GM18870 (cell line): Measurements from ENCODE around the gene TRIM71.
A peak's percentile ranks its signal among the peaks of the same experiment; 100 is the strongest.
"Not testable (repeated sequence)": the region's sequence is repeated elsewhere in the genome, so short reads cannot be mapped to it uniquely, and the experiment has no call there.

ENCODE experiments used
- ATAC-seq: cut with Tn5 transposase; IDR thresholded peaks from one replicate; pipeline ENCODE4 v1.9.1; 2021; ENCODE audit warnings: moderate library complexity; ENCODE audit not compliant: unreplicated experiment

The TRIM71 gene

DNA sequence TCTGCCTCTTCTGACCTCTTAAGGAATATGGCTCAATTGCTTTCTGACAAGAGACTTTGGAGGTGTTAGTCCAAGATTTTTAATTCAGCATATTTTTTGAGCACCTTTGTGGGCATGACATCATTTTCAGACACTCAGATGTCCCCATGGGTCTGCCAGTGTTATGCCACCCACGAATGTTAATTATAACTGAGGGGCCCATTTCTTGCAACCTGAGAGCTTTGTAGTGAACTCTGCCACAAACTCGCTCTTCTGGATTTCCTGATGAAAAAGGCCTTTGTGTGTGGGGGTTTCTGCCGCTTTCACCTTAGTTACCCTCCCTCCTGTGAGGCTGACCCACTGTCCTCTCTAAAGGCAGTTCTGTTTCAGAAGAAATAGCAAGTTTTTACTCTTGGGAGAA is 69.1 kb downstream of the TRIM71 start:
- ATAC-seq: no peak

DNA sequence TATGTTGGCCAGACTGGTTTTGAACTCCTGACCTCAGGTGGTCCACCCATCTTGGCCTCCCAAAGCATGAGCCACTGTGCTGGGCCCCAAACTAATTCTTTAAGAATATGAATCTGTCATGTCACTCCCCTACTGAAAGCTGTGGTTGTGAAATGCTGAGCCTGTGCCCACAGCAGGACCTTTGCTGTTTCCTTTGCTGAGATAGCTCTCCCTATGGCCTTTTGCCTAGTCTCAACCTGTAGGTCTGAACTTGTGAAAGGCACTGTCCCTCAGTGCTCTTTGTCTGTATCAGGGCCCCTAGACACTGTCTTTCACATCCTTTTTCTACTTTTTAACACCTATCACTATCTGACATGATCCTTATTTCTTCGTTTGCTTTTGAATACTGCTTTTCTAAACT is 70.9 kb downstream of the TRIM71 start:
- ATAC-seq: peak; percentile 94

DNA sequence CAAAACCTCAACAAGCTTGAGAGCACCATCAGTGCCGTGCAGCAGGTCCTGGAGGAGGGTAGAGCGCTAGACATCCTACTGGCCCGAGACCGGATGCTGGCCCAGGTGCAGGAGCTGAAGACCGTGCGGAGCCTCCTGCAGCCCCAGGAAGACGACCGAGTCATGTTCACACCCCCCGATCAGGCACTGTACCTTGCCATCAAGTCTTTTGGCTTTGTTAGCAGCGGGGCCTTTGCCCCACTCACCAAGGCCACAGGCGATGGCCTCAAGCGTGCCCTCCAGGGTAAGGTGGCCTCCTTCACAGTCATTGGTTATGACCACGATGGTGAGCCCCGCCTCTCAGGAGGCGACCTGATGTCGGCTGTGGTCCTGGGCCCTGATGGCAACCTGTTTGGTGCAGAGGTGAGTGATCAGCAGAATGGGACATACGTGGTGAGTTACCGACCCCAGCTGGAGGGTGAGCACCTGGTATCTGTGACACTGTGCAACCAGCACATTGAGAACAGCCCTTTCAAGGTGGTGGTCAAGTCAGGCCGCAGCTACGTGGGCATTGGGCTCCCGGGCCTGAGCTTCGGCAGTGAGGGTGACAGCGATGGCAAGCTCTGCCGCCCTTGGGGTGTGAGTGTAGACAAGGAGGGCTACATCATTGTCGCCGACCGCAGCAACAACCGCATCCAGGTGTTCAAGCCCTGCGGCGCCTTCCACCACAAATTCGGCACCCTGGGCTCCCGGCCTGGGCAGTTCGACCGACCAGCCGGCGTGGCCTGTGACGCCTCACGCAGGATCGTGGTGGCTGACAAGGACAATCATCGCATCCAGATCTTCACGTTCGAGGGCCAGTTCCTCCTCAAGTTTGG is 72.9 kb downstream of the TRIM71 start:
- ATAC-seq: no peak

DNA sequence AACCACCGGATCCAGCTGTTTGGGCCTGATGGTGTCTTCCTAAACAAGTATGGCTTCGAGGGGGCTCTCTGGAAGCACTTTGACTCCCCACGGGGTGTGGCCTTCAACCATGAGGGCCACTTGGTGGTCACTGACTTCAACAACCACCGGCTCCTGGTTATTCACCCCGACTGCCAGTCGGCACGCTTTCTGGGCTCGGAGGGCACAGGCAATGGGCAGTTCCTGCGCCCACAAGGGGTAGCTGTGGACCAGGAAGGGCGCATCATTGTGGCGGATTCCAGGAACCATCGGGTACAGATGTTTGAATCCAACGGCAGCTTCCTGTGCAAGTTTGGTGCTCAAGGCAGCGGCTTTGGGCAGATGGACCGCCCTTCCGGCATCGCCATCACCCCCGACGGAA is 73.6 kb downstream of the TRIM71 start:
- ATAC-seq: no peak

DNA sequence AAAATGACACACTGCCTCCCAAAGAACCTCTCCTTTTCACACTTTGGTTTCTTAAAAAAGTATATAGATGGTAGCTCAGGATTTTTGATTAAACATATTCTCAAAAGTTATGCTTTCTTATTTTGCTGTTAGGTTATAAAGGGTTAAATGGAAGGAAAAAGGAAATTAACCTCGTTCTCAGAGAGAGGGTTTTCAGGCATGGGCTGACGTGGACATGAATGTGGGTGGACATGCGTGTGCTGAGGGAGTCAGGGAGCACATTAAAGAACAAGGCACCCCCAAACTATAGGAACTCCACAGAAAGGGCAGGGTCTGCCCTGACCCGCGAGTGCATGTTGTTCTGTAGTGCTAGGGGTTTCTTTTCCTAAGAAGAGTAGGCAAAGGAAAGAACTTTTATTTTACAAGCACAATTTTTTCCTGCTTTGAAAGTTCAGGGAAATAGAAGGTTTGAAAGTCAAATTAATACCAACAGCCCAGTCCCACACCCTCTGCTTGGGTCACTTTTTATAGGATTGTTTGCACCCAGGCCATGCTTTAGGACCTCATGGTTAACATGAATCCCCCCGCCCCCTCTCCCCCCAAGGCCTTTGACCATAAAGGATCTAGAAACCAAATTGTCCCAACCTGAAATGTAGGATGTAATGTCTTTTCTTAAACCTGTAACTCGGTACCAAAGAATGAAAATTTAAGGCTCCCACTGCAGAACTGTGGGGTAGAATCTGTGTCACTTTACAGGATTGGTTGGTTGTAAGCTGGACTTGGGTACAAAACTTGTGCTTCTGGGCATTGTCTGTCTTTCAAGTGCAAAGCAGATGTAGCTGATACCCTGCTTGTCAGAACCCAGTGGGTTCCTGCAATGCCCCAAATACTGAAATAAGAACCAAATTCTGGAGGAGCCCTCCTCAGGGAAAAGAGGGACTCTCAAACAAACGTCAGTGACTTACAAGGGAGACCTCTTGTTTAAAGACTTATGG is 75.1 kb downstream of the TRIM71 start:
- ATAC-seq: no peak

DNA sequence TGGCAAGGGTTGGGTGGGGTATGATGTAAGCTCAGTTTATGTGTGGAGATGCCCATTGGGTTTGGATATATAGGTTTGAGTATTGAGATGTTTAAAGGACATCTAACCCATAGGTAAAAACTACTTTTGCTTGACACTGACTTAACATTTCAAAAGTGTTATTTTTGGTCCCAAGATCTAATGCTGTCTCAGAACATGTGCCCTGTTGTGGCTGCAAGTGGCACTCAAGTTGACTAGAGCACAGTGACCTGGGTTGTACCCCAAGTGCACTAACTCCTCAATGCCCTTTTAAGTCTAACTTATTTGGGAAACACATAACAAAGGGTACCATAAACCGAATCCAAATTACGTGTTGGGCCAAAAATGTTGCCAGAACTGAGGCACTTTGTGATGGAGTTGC is 77.2 kb downstream of the TRIM71 start:
- ATAC-seq: no peak

DNA sequence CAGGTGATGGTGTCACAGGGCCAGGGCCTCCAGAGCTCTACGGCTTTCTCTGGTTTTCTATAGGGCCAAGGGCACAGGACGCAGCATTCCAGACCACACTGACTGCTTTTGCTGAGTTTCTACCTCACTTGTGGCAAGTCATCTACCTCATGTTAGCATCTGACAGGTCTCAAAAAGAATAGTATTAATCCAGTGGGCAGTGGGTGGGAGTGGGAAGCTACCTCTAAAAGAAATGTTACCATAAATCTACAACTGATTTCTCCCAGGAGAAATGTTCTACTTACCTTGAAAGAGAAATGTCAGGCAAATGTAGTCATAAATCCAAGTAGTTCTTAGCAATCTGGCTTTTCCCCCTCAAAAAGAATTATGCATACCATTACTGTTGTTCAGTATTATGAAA is 77.9 kb downstream of the TRIM71 start:
- ATAC-seq: no peak

DNA sequence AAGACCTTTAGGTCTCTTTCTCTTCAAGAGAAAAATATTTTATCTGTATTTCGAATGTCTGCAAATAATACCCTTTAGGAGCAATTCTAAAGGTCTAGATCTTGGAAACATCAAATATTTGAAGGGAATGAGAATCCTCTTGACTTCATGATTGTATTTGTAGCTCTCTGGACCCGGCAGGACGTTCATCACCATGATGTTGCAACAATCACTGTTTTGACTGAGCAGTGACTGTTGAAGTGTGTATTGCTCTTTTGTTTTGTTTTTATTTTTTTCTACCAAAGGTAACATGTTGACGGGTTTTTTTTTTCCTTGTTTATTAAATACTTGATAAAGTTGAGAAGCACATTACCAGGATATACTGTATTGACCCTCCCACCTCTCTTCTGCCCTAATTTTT is 78.3 kb downstream of the TRIM71 start:
- no peak for ATAC-seq

DNA sequence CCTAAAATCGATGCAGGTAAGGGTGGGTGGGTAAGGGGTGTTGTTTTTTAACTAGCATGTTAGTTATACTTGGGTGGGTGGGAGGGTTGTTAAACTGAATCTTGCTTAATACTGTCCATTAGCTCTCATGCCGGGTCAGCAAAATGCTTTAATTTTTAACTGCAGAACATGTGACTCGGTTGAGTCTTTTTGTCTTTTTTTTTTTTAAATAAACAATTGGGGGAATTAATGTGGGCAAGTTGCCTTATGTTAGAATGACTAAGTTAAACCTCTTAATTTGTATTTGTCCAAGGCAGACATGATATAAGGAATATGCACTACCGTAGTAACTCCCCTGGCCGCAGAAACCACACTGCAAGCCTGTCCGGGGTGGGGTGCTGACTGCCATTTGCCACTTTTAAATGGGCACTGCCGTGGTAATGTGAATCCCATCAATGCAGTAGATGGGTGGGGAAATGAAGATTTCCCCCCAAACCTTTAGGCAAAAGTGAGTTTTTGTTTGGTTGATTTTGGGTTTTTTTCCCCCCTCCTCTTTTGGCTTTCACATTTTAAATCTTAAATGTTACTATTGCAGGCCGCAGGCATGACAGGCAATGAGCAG is 79.3 kb downstream of the TRIM71 start:
- ATAC-seq: no peak

DNA sequence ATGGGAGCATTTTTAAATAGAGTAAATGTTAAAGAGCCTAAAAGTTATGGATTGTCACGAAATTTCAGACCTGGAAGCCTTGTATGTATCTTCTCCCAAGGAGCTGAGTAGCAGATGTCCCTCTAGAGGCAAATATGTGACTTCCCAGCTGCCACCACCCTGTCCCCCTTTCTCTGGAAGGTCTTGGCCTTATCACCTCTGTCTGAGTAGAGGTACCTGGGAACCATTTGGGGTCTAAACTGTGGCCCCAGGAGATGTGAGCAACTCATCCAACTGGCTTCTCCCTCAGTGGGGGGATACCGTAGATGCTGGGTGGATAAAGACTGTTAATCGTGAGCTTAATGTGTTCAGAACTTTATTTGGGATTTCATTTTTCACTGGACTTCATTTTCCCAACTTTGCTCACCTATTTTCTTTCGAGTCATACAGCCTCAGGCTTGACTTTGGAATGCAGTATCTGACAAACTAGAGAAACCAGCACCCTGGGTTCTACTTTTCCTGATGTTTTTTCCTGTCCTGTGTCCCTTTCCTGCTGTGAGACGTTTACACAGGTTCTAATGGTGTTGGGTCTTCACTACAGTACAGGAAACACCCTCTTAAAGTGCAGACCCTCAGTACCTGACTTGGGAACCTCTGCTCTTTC is 80.3 kb downstream of the TRIM71 start:
- no peak for ATAC-seq

DNA sequence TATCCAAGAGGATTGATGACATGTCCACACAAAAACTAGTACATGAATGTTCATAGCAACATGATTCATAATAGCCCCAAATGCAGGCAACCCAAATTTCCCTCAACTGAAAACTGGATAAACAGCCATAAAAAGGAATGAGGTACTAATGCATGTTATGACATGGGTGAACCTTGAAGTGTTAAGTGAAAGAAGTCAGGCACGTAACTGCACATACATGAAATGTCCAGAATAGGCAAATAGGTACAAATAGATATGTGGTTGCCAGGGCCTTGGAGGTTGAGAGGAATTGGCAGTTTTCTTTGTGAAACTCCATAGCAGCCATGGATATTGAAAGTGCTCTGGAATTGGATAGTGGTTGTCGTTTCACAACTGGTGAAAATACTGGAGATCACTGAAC is 81.5 kb downstream of the TRIM71 start:
- no peak for ATAC-seq

DNA sequence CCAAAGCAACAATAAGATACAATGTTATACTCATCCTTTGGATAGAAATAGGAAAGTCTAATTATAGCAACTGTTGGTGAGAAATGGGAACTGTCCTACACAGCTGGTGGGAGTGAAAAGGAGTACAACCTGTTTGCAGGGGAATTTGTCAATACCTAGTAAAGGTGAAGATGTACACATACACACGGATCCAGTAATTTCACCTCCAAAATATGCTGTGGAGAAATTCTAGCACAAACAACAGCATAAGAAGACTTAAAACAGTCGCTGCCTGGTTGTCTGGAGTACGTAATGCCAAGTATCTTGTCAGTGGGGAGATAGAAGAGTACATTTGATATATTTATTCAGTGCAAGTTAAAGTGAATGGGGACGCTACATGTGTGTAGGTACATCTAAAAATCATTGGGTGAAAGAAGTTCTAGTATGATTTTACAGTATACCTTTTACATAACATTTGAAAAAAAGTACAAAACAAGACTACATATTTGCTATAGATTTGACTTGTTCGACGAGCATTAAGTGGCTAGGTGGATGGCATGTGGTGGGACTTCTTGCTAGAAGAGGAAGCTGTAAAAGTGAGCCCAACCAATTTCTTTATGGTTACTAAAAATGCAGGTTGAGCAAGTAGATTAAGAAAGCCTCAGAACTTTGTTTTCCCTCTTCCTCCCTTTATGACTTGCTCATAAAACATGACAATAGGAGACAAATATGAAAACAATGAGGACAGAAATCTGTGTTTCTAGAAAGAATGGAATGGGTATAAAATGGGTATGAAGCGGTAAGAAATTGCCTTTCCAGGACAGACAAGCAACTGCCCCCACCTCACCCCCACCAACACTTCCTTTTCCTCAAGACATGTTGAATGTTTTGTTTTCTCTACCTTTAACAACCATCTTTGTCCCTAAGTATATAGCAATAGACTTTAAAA is 83.5 kb downstream of the TRIM71 start:
- no peak for ATAC-seq

DNA sequence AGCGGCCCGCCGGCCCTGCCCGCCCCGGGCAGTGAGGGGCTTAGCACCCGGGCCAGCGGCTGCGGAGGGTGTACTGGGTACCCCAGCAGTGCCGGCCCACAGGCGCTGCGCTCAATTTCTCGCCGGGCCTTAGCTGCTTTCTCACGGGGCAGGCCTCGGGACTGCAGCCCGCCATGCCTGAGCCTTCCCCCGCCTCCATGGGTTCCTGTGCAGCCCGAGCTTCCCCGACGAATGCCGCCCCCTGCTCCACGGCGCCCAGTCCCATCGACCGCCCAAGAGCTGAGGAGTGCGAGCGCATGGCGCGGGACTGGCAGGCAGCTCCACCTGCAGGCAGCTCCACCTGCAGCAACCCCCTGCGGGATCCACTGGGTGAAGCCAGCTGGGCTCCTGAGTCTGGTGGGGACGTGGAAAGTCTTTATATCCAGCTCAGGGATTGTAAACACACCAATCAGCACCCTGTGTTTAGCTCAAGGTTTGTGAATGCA is 85.1 kb downstream of the TRIM71 start:
- ATAC-seq: not testable (repeated sequence)

DNA sequence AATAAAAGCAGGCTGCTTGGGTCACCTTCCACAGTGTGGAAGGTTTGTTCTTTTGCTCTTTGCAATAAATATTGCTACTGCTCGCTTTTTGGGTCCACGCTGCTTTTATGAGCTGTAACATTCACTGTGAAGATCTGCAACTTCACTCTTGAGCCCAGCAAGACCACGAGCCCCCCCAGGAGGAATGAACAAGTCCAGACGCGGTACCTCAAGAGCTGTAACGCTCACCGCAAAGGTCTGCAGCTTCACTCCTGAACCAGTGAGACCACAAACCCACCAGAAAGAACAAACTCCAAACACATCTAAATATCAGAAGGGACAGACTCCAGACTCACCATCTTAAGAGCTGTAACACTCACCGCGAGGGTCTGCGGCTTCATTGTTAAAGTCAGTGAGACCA is 86.2 kb downstream of the TRIM71 start:
- ATAC-seq: no peak

DNA sequence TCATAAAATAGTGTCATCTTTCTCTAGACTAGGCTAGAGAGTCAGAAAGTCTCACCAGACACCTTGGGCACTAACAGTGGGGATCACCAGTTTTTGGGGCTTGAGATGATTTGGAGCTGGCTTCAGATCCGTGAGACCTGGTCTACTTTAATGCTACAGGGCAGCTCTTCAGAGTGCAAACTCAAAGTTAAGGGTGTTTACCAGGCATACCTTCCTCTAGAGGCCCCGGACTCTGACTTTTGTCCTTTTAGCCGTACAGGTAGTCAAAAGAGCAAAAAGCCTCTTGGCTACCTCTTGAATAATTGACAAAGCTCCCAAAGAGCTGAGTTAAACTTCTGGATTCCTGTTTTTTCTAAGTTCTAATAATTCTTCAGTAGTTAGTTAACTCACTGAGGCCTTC is 92.2 kb downstream of the TRIM71 start:
- no peak for ATAC-seq

DNA sequence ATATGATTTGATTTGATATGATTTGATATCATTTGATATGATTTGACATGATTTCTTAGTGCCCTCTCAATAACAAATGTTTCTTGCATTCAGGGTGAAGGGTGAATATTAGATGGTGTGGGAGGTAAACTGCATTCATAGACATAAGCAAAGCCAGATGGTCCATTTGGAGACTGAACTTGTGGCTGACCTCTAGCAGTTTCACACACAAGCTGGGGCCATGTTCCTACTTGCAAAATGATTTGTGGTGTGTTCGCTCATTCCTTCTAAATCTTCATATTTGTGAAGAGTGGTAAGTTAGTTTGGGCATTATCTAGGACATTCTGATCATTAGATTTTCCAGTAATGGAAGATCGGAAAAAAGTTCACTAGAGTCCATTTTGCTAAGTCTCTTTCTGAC is 93.2 kb downstream of the TRIM71 start:
- no peak for ATAC-seq

DNA sequence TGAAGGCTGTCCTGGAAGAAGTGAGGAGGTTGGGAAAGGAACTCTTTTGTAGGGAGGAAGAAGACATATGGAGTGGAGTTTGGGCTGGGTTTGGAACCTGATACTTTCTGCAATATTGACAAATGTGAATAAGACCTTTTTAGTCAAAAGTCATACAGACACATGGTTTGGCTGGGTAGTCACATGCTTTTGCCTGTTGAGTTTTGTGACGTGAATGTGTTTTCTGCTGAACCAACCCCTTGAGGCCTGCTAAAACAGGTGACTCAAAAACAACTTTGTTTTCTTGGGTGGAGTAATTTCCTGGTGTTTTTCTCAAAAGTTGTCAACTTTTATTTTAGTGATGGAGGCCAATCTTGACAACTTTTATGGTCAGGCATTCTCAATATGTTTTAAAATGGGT is 94.2 kb downstream of the TRIM71 start:
- no peak for ATAC-seq

DNA sequence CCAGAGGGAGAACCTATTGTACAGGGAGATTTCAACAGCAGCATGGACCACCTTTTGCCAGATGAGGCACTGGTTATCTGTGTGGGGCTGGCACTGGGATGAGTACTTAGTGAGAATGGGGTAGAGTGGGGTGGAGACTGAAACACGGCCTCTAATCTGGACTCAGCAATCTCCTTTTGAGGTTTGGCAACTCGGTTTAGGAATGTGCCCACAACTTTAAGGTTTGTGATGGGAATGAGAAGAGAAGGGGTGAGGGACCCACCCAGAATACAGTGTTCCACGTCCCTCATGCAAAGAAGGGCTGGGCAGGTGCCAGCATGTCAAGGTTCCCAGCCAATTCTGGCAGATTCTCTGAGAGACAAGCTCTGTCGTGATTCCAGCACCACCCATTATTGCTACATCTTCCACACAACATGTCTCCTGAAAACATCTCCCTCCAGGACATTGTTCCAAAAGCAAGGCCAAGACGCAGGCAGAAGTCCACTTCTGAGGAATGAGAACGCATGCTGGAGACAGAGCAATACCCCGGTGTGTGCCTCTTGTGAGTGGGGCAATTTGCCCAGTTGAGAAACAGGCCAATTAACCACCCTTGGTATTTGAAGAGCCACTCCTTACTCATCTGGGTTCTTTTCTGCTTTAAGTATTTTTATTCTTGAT is 96.1 kb downstream of the TRIM71 start:
- no peak for ATAC-seq

DNA sequence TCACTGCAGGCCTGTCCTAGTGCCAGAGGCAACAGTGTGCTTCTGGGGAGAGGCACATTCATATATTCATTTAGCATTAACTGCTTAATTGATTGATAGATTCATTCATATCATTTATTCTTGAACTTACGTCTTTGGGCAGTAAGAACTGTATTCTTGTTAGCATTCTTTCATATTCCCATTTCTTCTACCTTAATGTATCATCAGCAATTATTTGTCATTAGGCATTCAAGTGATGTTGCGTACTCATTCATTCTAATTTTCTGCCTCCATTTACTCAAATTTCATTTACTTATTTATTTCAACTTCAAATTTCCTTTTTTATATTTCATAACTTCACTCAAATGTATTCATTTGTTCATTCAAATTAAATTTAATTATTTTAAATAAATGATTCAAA is 102.1 kb downstream of the TRIM71 start:
- no peak for ATAC-seq
